OCI-LY1 (cell line): Measurements from ENCODE around the gene DGKD.

Source experiments
- H2AFZ ChIP-seq: fragments of 200-600 bp; sonication (generic), shearing (Covaris generic); 2 replicates; pipeline ENCODE4 v1.6.0; 2014; ENCODE audit warnings: antibody characterized with exemption, mild to moderate bottlenecking, low read length
- H3F3A ChIP-seq: fragments of 200-600 bp; sonication (generic), shearing (Covaris generic); 2 replicates; pipeline ENCODE4 v1.6.0; 2014; ENCODE audit warnings: mild to moderate bottlenecking, antibody characterized with exemption, low read length, moderate library complexity; ENCODE audit not compliant: insufficient read depth
- H3K27ac ChIP-seq: fragments of 200-600 bp; sonication (generic); 2 replicates; pipeline ENCODE4 v1.5.1; 2014; ENCODE audit warnings: low read length, mixed run types, mild to moderate bottlenecking, low read depth; ENCODE audit not compliant: poor library complexity, severe bottlenecking
- H3K27me3 ChIP-seq: fragments of 200-600 bp; sonication (generic); 2 replicates; pipeline ENCODE4 v1.6.0; 2014; ENCODE audit warnings: antibody characterized with exemption, mild to moderate bottlenecking, low read length, moderate library complexity; ENCODE audit not compliant: insufficient read depth
- H3K36me3 ChIP-seq: fragments of 200-600 bp; sonication (generic); 2 replicates; pipeline ENCODE4 v1.6.1; 2014; ENCODE audit warnings: mild to moderate bottlenecking, antibody characterized with exemption, low read length, moderate library complexity, mixed read lengths; ENCODE audit not compliant: insufficient read depth
- H3K4me1 ChIP-seq: fragments of 200-600 bp; sonication (generic); 2 replicates; pipeline ENCODE4 v1.5.1; 2014; ENCODE audit warnings: mild to moderate bottlenecking, low read length, moderate library complexity; ENCODE audit not compliant: insufficient read depth, severe bottlenecking
- H3K4me2 ChIP-seq: fragments of 200-600 bp; sonication (generic), shearing (Covaris generic); 2 replicates; pipeline ENCODE4 v1.6.1; 2014; ENCODE audit warnings: low read length
- H3K4me3 ChIP-seq: fragments of 200-600 bp; sonication (generic); 2 replicates; pipeline ENCODE4 v1.5.1; 2014; ENCODE audit warnings: low read length, low read depth, mild to moderate bottlenecking, mixed read lengths; ENCODE audit not compliant: poor library complexity, severe bottlenecking
- H3K79me2 ChIP-seq: fragments of 200-600 bp; shearing (Covaris generic); 2 replicates; pipeline ENCODE4 v1.6.1; 2016; ENCODE audit warnings: mixed run types, low read length, mixed read lengths; ENCODE audit not compliant: insufficient read depth
- H3K9ac ChIP-seq: fragments of 200-600 bp; sonication (generic), shearing (Covaris generic); 2 replicates; pipeline ENCODE4 v1.6.1; 2014; ENCODE audit warnings: mild to moderate bottlenecking, low read length, mixed read lengths
- H3K9me2 ChIP-seq: fragments of 200-600 bp; sonication (generic), shearing (Covaris generic); 2 replicates; pipeline ENCODE4 v1.6.1; 2014; ENCODE audit warnings: low read depth, mild to moderate bottlenecking, low read length, mixed read lengths
- H3K9me3 ChIP-seq: fragments of 200-600 bp; shearing (Covaris generic); 2 replicates; pipeline ENCODE4 v1.6.1; 2014; ENCODE audit warnings: low read length, mixed read lengths
- H4K20me1 ChIP-seq: fragments of 200-600 bp; sonication (generic), shearing (Covaris generic); 2 replicates; pipeline ENCODE4 v1.6.0; 2016; ENCODE audit warnings: mild to moderate bottlenecking, low read length; ENCODE audit not compliant: insufficient read depth
- CTCF ChIP-seq: fragments of 200-600 bp; sonication (generic), shearing (Covaris generic); IDR thresholded peaks from 2 replicates; pipeline ENCODE4 v1.5.1; 2017; ENCODE audit warnings: mild to moderate bottlenecking, antibody characterized with exemption, low read length, moderate library complexity, mixed read lengths
- EZH2 ChIP-seq: fragments of 200-600 bp; sonication (generic), shearing (Covaris generic); IDR thresholded peaks from 2 replicates; pipeline ENCODE4 v1.8.0; 2017; ENCODE audit warnings: borderline replicate concordance, mixed run types, mild to moderate bottlenecking, antibody characterized with exemption, low read length, moderate library complexity, mixed read lengths

Gene DGKD

GRCh38 chr2:233476063-233476410 is 121.7 kb downstream of the DGKD start:
- peaks cover 23% of the 10 kb centered on the region for H3K4me1 ChIP-seq
- no peaks in the 10 kb centered on the region; the same call in 1 of the 2 replicates for H3K9me3 ChIP-seq
- no peak overlapping the region for H3K27ac ChIP-seq
- H3K79me2 ChIP-seq = no peaks in the 10 kb centered on the region
- H2AFZ ChIP-seq = no peak overlapping the region
- H4K20me1 ChIP-seq = no peaks in the 10 kb centered on the region
- H3K4me2 ChIP-seq = no peak overlapping the region
- H3K9me2 ChIP-seq = no peaks in the 10 kb centered on the region
- TF ChIP-seq EZH2 (no peak), CTCF (no peak)
- H3K9ac ChIP-seq = no peak overlapping the region
- H3F3A ChIP-seq = no peaks in the 10 kb centered on the region
- no peaks in the 10 kb centered on the region for H3K36me3 ChIP-seq
- no peak overlapping the region for H3K4me3 ChIP-seq
- no peaks in the 10 kb centered on the region for H3K27me3 ChIP-seq

GRCh38 chr2:233476651-233477547 is 122.6 kb downstream of the DGKD start:
- Histone ChIP-seq H3K9me3 (no peaks in the 10 kb centered on the region; the same call in 1 of the 2 replicates), H3K4me2 (no peak overlapping the region), H3K4me1 (peaks cover 28% of the 10 kb centered on the region), H3K79me2 (no peaks in the 10 kb centered on the region), H3K27ac (no peak overlapping the region), H3K9ac (no peak overlapping the region), H3K9me2 (no peaks in the 10 kb centered on the region), H3K27me3 (no peaks in the 10 kb centered on the region), H4K20me1 (no peaks in the 10 kb centered on the region), H2AFZ (no peak overlapping the region), H3K36me3 (no peaks in the 10 kb centered on the region), H3K4me3 (no peak overlapping the region), H3F3A (no peaks in the 10 kb centered on the region)
- TF ChIP-seq CTCF (no peak), EZH2 (no peak)

GRCh38 chr2:233477548-233478433 is 123.5 kb downstream of the DGKD start:
- H3F3A ChIP-seq = no peaks in the 10 kb centered on the region

More at GRCh38 chr2:233477548-233478433, 123.5 kb downstream of the DGKD start:
- no peaks in the 10 kb centered on the region for H3K27me3 ChIP-seq
- no peaks in the 10 kb centered on the region for H3K36me3 ChIP-seq
- H3K9me3 ChIP-seq = no peaks in the 10 kb centered on the region; the same call in 1 of the 2 replicates
- H3K4me2 ChIP-seq = no peak overlapping the region
- H3K79me2 ChIP-seq = no peaks in the 10 kb centered on the region
- no peaks in the 10 kb centered on the region for H3K9me2 ChIP-seq
- no peak overlapping the region for H3K27ac ChIP-seq
- H3K4me3 ChIP-seq = no peak overlapping the region
- no peak overlapping the region for H3K9ac ChIP-seq
- H3K4me1 ChIP-seq = peaks cover 28% of the 10 kb centered on the region
- no peak overlapping the region for H2AFZ ChIP-seq
- TF ChIP-seq CTCF = no peak
- TF ChIP-seq EZH2 = no peak
- H4K20me1 ChIP-seq = no peaks in the 10 kb centered on the region
